Measurements from ENCODE around the gene PIP5K1A. TPM values are rescaled to one million over a fixed set of nuclear protein-coding genes. Genes with fewer than 3 reads are reported as not detected.

Gene PIP5K1A
- total and polyA plus RNA-seq, 9 of the 15 experiments (the other 6 are each of a cell fraction or from before 2014, with no cell fraction given), result 1.9 to 42.4 (median 18.8) TPM

DNA sequence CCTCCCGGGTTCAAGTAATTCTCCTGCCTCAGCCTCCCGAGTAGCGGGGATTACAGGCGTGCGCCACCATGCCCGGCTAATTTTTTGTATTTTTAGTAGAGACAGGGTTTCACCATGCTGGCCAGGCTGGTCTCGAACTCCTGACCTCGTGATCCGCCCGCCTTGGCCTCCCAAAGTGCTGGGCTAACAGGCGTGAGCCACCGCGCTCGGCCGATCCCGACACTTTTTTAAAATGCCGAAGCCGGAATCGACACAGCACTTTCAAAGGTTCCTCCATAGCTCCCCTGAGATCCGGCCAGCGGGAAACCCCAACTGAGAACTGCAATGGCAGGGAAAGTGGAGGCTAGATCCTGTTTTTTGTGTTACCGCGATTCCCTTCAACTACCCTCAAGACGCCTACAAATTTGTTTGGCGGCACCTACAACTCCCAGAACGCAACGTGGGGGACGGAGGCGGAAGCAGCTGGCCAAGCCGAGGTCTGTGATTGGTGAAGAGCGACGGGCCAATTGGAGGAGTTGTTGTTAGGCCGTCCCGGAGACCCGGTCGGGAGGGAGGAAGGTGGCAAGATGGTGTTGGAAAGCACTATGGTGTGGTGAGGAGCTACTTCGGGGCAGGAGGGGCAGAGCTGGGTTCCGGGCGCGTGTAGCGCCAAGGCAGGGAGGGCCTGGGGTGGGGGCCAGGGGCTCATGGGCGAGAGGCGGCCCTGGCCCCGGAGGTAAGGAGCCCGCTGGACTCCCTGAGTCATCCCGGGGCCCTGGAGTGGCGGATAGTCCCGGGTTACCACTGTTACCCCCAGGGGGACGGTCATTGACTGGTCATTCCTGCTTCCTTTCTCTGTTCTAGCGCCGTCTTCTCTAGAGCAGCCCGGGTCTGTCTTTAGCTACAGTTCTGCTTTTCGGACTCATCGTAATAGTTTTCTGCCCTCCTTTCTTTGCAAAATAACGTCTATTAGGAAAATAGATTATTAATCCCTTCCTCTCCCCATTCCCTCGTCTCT is 56.2 kb downstream of the PIP5K1A start, which contains the start of gene PSMD4 (continued):
- TF ChIP-seq SIX5 (IDR thresholded peaks at IDR 0.05; ENCODE audit: borderline replicate concordance in 1 of 2, insufficient read depth in 1 of 2, low read depth in 1 of 2, low read length in 2 of 2), result peak; percentile 65 to 81; a peak in 3 of 4 replicates
- no peak for TF ChIP-seq POLR3A (IDR thresholded peaks at IDR 0.05; ENCODE audit: borderline replicate concordance, extremely low read depth, insufficient read depth, insufficient read length)
- TF ChIP-seq FOXM1 (IDR thresholded peaks at IDR 0.05; ENCODE audit: low read depth), result peak; percentile 15; the same call in 1 of the 2 replicates
- 0 out of 2 replicates have a peak, but pooled peaks have one; percentile 56 for TF ChIP-seq FOXM1 (CRISPR knock-in tag; IDR thresholded peaks at IDR 0.05; ENCODE audit: low read depth)
- TF ChIP-seq NR2C2 (CRISPR knock-in tag; IDR thresholded peaks at IDR 0.05), result no peak; the same call in 1 of the 2 replicates
- peak; percentile 74 for TF ChIP-seq NR2C2 (tag; IDR thresholded peaks at IDR 0.05)
- TF ChIP-seq GTF2F1 (IDR thresholded peaks at IDR 0.05; ENCODE audit: low read depth, low read length), result no peak
- TF ChIP-seq, protein P1, sequence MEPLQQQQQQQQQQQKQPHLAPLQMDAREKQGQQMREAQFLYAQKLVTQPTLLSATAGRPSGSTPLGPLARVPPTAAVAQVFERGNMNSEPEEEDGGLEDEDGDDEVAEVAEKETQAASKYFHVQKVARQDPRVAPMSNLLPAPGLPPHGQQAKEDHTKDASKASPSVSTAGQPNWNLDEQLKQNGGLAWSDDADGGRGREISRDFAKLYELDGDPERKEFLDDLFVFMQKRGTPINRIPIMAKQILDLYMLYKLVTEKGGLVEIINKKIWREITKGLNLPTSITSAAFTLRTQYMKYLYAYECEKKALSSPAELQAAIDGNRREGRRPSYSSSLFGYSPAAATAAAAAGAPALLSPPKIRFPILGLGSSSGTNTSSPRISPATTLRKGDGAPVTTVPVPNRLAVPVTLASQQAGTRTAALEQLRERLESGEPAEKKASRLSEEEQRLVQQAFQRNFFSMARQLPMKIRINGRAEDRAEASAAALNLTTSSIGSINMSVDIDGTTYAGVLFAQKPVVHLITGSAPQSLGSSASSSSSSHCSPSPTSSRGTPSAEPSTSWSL (CRISPR knock-in tag; IDR thresholded peaks at IDR 0.05; ENCODE audit: borderline replicate concordance), result no peak
- TF ChIP-seq, protein P2, sequence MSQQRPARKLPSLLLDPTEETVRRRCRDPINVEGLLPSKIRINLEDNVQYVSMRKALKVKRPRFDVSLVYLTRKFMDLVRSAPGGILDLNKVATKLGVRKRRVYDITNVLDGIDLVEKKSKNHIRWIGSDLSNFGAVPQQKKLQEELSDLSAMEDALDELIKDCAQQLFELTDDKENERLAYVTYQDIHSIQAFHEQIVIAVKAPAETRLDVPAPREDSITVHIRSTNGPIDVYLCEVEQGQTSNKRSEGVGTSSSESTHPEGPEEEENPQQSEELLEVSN (IDR thresholded peaks at IDR 0.05; ENCODE audit: borderline replicate concordance in 1 of 2, extremely low read depth in 1 of 2, insufficient read depth in 1 of 2, insufficient read length in 1 of 2, low read depth in 1 of 2, low read length in 1 of 2, poor library complexity in 1 of 2, severe bottlenecking in 1 of 2), result peak; percentile 73 to 86
- TF ChIP-seq NCOA1 (IDR thresholded peaks at IDR 0.05; ENCODE audit: low read depth), result peak; percentile 16; the same call in 1 of the 2 replicates
- TF ChIP-seq, protein P3, sequence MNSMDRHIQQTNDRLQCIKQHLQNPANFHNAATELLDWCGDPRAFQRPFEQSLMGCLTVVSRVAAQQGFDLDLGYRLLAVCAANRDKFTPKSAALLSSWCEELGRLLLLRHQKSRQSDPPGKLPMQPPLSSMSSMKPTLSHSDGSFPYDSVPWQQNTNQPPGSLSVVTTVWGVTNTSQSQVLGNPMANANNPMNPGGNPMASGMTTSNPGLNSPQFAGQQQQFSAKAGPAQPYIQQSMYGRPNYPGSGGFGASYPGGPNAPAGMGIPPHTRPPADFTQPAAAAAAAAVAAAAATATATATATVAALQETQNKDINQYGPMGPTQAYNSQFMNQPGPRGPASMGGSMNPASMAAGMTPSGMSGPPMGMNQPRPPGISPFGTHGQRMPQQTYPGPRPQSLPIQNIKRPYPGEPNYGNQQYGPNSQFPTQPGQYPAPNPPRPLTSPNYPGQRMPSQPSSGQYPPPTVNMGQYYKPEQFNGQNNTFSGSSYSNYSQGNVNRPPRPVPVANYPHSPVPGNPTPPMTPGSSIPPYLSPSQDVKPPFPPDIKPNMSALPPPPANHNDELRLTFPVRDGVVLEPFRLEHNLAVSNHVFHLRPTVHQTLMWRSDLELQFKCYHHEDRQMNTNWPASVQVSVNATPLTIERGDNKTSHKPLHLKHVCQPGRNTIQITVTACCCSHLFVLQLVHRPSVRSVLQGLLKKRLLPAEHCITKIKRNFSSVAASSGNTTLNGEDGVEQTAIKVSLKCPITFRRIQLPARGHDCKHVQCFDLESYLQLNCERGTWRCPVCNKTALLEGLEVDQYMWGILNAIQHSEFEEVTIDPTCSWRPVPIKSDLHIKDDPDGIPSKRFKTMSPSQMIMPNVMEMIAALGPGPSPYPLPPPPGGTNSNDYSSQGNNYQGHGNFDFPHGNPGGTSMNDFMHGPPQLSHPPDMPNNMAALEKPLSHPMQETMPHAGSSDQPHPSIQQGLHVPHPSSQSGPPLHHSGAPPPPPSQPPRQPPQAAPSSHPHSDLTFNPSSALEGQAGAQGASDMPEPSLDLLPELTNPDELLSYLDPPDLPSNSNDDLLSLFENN (IDR thresholded peaks at IDR 0.05; ENCODE audit: low read depth in 2 of 2, low read length in 2 of 2), result no peak
- TF ChIP-seq, protein P4, sequence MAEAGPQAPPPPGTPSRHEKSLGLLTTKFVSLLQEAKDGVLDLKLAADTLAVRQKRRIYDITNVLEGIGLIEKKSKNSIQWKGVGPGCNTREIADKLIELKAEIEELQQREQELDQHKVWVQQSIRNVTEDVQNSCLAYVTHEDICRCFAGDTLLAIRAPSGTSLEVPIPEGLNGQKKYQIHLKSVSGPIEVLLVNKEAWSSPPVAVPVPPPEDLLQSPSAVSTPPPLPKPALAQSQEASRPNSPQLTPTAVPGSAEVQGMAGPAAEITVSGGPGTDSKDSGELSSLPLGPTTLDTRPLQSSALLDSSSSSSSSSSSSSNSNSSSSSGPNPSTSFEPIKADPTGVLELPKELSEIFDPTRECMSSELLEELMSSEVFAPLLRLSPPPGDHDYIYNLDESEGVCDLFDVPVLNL (CRISPR knock-in tag; IDR thresholded peaks at IDR 0.05; ENCODE audit: low read depth), result no peak
- TF ChIP-seq MCM2 (IDR thresholded peaks at IDR 0.05; ENCODE audit: low read depth), result no peak
- no peak for TF ChIP-seq HMGN3 (IDR thresholded peaks at IDR 0.05; ENCODE audit: borderline replicate concordance, extremely low read depth, insufficient read length, low read depth, low read length)
- TF ChIP-seq U2AF2 (optimal IDR thresholded peaks at IDR 0.05; ENCODE audit: low read depth, low read length), result no peak
- TF ChIP-seq, protein P5, sequence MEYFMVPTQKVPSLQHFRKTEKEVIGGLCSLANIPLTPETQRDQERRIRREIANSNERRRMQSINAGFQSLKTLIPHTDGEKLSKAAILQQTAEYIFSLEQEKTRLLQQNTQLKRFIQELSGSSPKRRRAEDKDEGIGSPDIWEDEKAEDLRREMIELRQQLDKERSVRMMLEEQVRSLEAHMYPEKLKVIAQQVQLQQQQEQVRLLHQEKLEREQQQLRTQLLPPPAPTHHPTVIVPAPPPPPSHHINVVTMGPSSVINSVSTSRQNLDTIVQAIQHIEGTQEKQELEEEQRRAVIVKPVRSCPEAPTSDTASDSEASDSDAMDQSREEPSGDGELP (CRISPR knock-in tag; IDR thresholded peaks at IDR 0.05; ENCODE audit: borderline replicate concordance), result peak; percentile 100

Measured in K562 (cell line).